Mesenchymal stem cell (in vitro differentiated cells and primary cell): ENCODE results near the gene TRPC5OS.

Experiments used
- DNase-seq: peaks from one replicate; pipeline ENCODE4 v3.0.0-alpha.2; 2013
- H2AFZ ChIP-seq: one replicate; pipeline ENCODE4 v1.6.1; 2013; ENCODE audit warnings: low read depth, mild to moderate bottlenecking, control low read depth, inconsistent platforms, low read length, moderate library complexity
- H2AK5ac ChIP-seq: 2 replicates; pipeline ENCODE4 v1.6.1; 2013; ENCODE audit warnings: low read length, moderate library complexity, mild to moderate bottlenecking, inconsistent platforms; ENCODE audit not compliant: severe bottlenecking
- H2BK120ac ChIP-seq: one replicate; pipeline ENCODE4 v1.6.1; 2013; ENCODE audit warnings: low read depth, mild to moderate bottlenecking, inconsistent platforms, low read length, moderate library complexity
- H2BK12ac ChIP-seq, 2 experiments: one replicate each; pipeline ENCODE4 v1.6.1; 2013; ENCODE audit warnings: inconsistent platforms in 2 of 2, low read length in 2 of 2, mild to moderate bottlenecking in 2 of 2, moderate library complexity in 2 of 2, control low read depth in 1 of 2
- H2BK15ac ChIP-seq: one replicate; pipeline ENCODE4 v1.6.1; 2013; ENCODE audit warnings: mild to moderate bottlenecking, low read depth, inconsistent platforms; ENCODE audit not compliant: poor library complexity, severe bottlenecking
- H2BK5ac ChIP-seq: 2 replicates; pipeline ENCODE4 v1.6.1; 2013; ENCODE audit warnings: low read depth, mild to moderate bottlenecking, low read length, control low read depth, inconsistent platforms; ENCODE audit not compliant: poor library complexity, severe bottlenecking
- H3K14ac ChIP-seq, 2 experiments: one replicate each; pipeline ENCODE4 v1.6.1; 2013; ENCODE audit warnings: inconsistent platforms in 2 of 2, low read length in 2 of 2, control low read depth in 1 of 2, mild to moderate bottlenecking in 1 of 2, moderate library complexity in 1 of 2
- H3K18ac ChIP-seq, 2 experiments: one replicate each; pipeline ENCODE4 v1.6.1; 2013; ENCODE audit warnings: inconsistent platforms in 2 of 2, low read length in 2 of 2, control low read depth in 1 of 2, low read depth in 1 of 2, mild to moderate bottlenecking in 1 of 2
- H3K23ac ChIP-seq, 2 experiments: one replicate each; pipeline ENCODE4 v1.6.1; 2013; ENCODE audit warnings: inconsistent platforms in 2 of 2, low read length in 2 of 2, mild to moderate bottlenecking in 2 of 2, moderate library complexity in 2 of 2, control low read depth in 1 of 2
- H3K27ac ChIP-seq: 2 replicates; pipeline ENCODE4 v1.5.1; 2013; ENCODE audit warnings: mild to moderate bottlenecking, moderate library complexity, low read length, control low read depth, inconsistent platforms; ENCODE audit not compliant: poor library complexity, severe bottlenecking
- H3K27me3 ChIP-seq, 2 experiments: 2 replicates each; pipeline versions ENCODE4 v1.6.1 to v1.7.0; 2013; ENCODE audit warnings: low read length in 2 of 2, mild to moderate bottlenecking in 2 of 2, moderate library complexity in 2 of 2, control low read depth in 1 of 2, inconsistent platforms in 1 of 2; ENCODE audit not compliant: control insufficient read depth in 1 of 2, insufficient read depth in 1 of 2
- H3K36me3 ChIP-seq, 2 experiments: 2 replicates each; pipeline versions ENCODE4 v1.6.1 to v1.7.0; 2013; ENCODE audit warnings: low read length in 2 of 2, control low read depth in 1 of 2, inconsistent platforms in 1 of 2, low read depth in 1 of 2, mild to moderate bottlenecking in 1 of 2; ENCODE audit not compliant: insufficient read depth in 2 of 2, control insufficient read depth in 1 of 2
- H3K4ac ChIP-seq, 2 experiments: one replicate each; pipeline ENCODE4 v1.6.1; 2013; ENCODE audit warnings: inconsistent platforms in 2 of 2, low read length in 2 of 2, mild to moderate bottlenecking in 2 of 2, moderate library complexity in 2 of 2, control low read depth in 1 of 2, low read depth in 1 of 2
- H3K4me1 ChIP-seq: 2 replicates; pipeline ENCODE4 v1.6.1; 2013; ENCODE audit warnings: low read depth, low read length, control low read depth; ENCODE audit not compliant: control insufficient read depth, insufficient read depth
- H3K4me2 ChIP-seq: 2 replicates; pipeline ENCODE4 v1.6.1; 2013; ENCODE audit warnings: low read length, mild to moderate bottlenecking, inconsistent platforms; ENCODE audit not compliant: poor library complexity, severe bottlenecking
- H3K4me3 ChIP-seq, 2 experiments: 2 replicates each; pipeline versions ENCODE4 v1.5.1 to v1.7.0; 2013; ENCODE audit warnings: low read length in 2 of 2, mild to moderate bottlenecking in 2 of 2, control low read depth in 1 of 2, low read depth in 1 of 2; ENCODE audit not compliant: insufficient read depth in 1 of 2
- H3K79me1 ChIP-seq: replicated peaks from 2 replicates; pipeline ENCODE4 v1.6.1; 2013; ENCODE audit warnings: mild to moderate bottlenecking, control low read depth, low read length, inconsistent platforms; ENCODE audit not compliant: poor library complexity, severe bottlenecking
- H3K9ac ChIP-seq: 2 replicates; pipeline ENCODE4 v1.7.0; 2013; ENCODE audit warnings: mild to moderate bottlenecking, low read length, moderate library complexity
- H3K9me3 ChIP-seq: 2 replicates; pipeline ENCODE4 v1.7.0; 2013; ENCODE audit warnings: mild to moderate bottlenecking, low read length; ENCODE audit not compliant: control insufficient read depth
- H4K8ac ChIP-seq: one replicate; pipeline ENCODE4 v1.6.1; 2013; ENCODE audit warnings: inconsistent platforms, mild to moderate bottlenecking, low read length, moderate library complexity
- H4K91ac ChIP-seq: one replicate; pipeline ENCODE4 v1.6.1; 2013; ENCODE audit warnings: mild to moderate bottlenecking, low read length, inconsistent platforms
- WGBS: methylation state at CpG from one replicate; pipeline ENCODE4 v1.1.7; 2013; ENCODE audit warnings: mixed read lengths; 5-methylcytosine and 5-hydroxymethylcytosine counted together

The TRPC5OS gene

DNA sequence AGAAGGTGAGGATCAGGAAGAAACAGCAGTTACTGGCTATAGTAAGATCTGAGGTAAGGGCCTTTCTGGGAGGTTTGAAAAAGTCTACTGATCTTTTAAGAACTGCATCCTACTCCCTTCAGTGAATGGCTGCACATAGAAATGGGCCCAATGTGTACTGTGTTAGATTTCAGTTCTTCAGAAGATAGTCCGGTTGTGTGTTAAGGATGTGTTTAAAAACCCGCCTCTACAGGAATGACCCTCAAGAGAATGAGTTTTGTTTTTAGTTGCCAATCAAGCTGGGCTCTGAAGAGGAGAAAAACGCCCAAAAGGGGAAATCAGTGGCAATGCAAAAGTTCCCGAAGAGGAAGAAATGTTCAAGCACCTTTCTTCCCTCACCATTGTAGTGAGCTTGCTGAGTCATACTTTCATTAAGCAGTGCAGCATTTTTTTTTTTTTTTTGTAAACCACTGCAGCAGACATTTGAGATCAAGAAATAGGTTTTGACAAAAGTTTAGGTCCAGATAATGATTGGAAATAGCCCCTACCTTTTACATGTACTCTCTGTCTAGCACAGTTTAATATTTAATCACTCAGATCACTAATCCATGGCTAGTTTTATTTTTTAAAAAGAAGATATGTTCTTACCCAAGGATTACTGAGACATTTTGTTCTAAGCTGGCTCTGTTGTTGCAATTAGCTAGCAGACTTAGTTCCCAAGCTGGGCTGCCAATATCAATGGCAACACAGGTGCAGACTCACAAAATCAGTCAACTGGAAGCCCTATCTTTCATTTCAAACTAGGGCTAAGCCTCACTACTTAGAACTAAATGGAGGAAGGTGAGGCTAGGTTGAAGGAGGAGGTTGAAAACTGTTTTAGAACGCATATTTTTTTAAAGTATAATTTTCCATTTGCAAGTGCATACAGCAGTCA, 7.0 kb upstream of the TRPC5OS start:
- Histone ChIP-seq H4K8ac (no peak overlapping the region), H3K14ac (no peak overlapping the region), H2AFZ (no peak overlapping the region), H2AK5ac (no peak overlapping the region), H3K4ac (no peak overlapping the region), H4K91ac (no peak overlapping the region), H3K79me1 (no peaks in the 10 kb centered on the region), H3K9me3 (no peaks in the 10 kb centered on the region), H2BK12ac (no peak overlapping the region), H3K36me3 (no peaks in the 10 kb centered on the region), H3K27me3 (peaks cover 0 to 68% of the 10 kb centered on the region in 2 experiments), H3K9ac (no peak overlapping the region), H3K23ac (no peak overlapping the region), H3K18ac (no peak overlapping the region), H2BK5ac (no peak overlapping the region), H3K27ac (no peak overlapping the region), H3K4me1 (no peaks in the 10 kb centered on the region), H2BK120ac (no peak overlapping the region), H3K4me2 (no peak overlapping the region), H3K4me3 (no peak overlapping the region), H2BK15ac (no peak overlapping the region)
- peak; percentile 35 for DNase-seq
- 55% methylated on average over 3 of the region's 5 CpGs for WGBS

DNA sequence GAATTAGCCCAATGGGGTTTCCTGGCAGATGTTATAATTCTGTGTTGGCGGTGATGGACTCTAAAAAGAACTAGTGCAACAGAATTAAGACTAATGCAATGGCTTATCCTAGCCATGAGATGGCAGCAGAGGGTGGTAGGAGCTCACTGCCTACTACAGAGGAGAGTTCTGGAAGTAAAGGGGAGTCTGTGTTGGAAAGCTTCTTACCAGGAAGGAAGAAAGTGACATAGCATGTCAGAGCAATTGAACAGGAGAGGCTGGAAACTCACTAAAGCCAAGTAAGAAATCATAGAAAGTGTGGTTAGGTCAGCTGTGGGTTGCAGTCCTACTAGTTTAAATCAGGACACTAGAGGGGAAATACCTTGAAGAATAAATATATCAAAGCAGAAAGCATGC, 6.3 kb upstream of the TRPC5OS start:
- H4K8ac ChIP-seq, result no peak overlapping the region
- H3K4me2 ChIP-seq, result no peak overlapping the region
- peaks cover 0 to 71% of the 10 kb centered on the region in 2 experiments for H3K27me3 ChIP-seq
- peak; percentile 61 for DNase-seq
- no peaks in the 10 kb centered on the region for H3K79me1 ChIP-seq
- H4K91ac ChIP-seq, result no peak overlapping the region
- H3K4me1 ChIP-seq, result no peaks in the 10 kb centered on the region
- H2BK5ac ChIP-seq, result no peak overlapping the region
- no peak overlapping the region for H2BK120ac ChIP-seq
- no peaks in the 10 kb centered on the region for H3K36me3 ChIP-seq
- H2BK12ac ChIP-seq, result no peak overlapping the region
- H3K9ac ChIP-seq, result no peak overlapping the region
- no peak overlapping the region for H3K18ac ChIP-seq
- no peak overlapping the region for H3K27ac ChIP-seq
- H3K4ac ChIP-seq, result no peak overlapping the region
- H2BK15ac ChIP-seq, result no peak overlapping the region
- no peak overlapping the region for H2AK5ac ChIP-seq
- no peak overlapping the region for H3K23ac ChIP-seq
- no peak overlapping the region for H2AFZ ChIP-seq
- no peaks in the 10 kb centered on the region for H3K9me3 ChIP-seq
- H3K14ac ChIP-seq, result no peak overlapping the region
- no peak overlapping the region for H3K4me3 ChIP-seq
- 38% methylated on average over 1 of the region's 1 CpG for WGBS

GRCh38 chrX:111874241-111874640, 1.7 kb upstream of the TRPC5OS start:
- Histone ChIP-seq H4K91ac (no peak overlapping the region), H2AFZ (no peak overlapping the region), H4K8ac (no peak overlapping the region), H3K36me3 (no peaks in the 10 kb centered on the region), H3K4me3 (no peak overlapping the region), H3K4ac (no peak overlapping the region), H3K23ac (no peak overlapping the region), H3K18ac (no peak overlapping the region), H2AK5ac (no peak overlapping the region), H3K27ac (no peak overlapping the region), H3K4me1 (no peaks in the 10 kb centered on the region), H3K27me3 (peaks cover 0 to 75% of the 10 kb centered on the region in 2 experiments), H3K14ac (no peak overlapping the region), H2BK5ac (no peak overlapping the region), H3K79me1 (no peaks in the 10 kb centered on the region), H2BK12ac (no peak overlapping the region), H3K4me2 (no peak overlapping the region), H2BK15ac (no peak overlapping the region), H3K9me3 (no peaks in the 10 kb centered on the region), H3K9ac (no peak overlapping the region), H2BK120ac (no peak overlapping the region)
- 89% methylated on average over 1 of the region's 3 CpGs for WGBS
- DNase-seq, result no peak

DNA sequence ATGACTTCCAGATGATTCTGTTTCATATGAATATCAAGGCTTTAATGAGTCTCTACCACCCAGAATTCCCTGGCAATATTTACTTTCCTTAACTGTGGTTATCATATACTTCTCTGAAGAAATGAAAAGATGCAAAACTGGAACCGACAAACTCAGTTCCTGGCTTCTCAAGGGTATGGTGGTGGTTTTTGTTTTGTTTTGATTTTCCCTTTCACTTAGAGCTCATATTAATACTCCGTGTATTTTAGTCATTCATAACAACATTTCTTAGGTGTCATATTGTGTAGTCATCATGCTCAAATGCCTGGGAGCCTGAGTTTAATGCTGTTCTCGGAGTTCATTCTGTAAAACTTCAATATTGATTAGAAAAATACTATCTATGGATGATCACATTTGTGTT, 665 bp downstream of the TRPC5OS start:
- no peak overlapping the region for H4K8ac ChIP-seq
- H2AFZ ChIP-seq, result no peak overlapping the region
- H3K4ac ChIP-seq, result no peak overlapping the region
- H4K91ac ChIP-seq, result no peak overlapping the region
- no peak overlapping the region for H2AK5ac ChIP-seq
- DNase-seq, result no peak
- no peak overlapping the region for H3K4me2 ChIP-seq
- H3K36me3 ChIP-seq, result no peaks in the 10 kb centered on the region
- H3K14ac ChIP-seq, result no peak overlapping the region
- no peaks in the 10 kb centered on the region for H3K4me1 ChIP-seq
- H3K4me3 ChIP-seq, result no peak overlapping the region
- H3K79me1 ChIP-seq, result no peaks in the 10 kb centered on the region
- H3K9me3 ChIP-seq, result no peaks in the 10 kb centered on the region
- no peak overlapping the region for H2BK12ac ChIP-seq
- H3K23ac ChIP-seq, result no peak overlapping the region
- H3K9ac ChIP-seq, result no peak overlapping the region
- H2BK5ac ChIP-seq, result no peak overlapping the region
- H2BK15ac ChIP-seq, result no peak overlapping the region
- no peak overlapping the region for H2BK120ac ChIP-seq
- H3K18ac ChIP-seq, result no peak overlapping the region
- WGBS, result no CpG with 5 or more reads among the region's 3 CpGs
- H3K27me3 ChIP-seq, result peaks cover 0 to 66% of the 10 kb centered on the region in 2 experiments
- no peak overlapping the region for H3K27ac ChIP-seq
